GM20431 (cell line): ENCODE measurements around the gene PTPN1.
"Not testable (repeated sequence)": the region's sequence is repeated elsewhere in the genome, so short reads cannot be mapped to it uniquely, and the experiment has no call there.

Experiments used
- in situ Hi-C: fragments of 300-500 bp; cut with MseI, MboI; formaldehyde crosslinking; loops from one replicate; pipeline ENCODE4 v1.15.0; 2020; ENCODE audit warnings: low sequenced_read_pairs; ENCODE audit not compliant: unreplicated experiment

The PTPN1 gene

DNA sequence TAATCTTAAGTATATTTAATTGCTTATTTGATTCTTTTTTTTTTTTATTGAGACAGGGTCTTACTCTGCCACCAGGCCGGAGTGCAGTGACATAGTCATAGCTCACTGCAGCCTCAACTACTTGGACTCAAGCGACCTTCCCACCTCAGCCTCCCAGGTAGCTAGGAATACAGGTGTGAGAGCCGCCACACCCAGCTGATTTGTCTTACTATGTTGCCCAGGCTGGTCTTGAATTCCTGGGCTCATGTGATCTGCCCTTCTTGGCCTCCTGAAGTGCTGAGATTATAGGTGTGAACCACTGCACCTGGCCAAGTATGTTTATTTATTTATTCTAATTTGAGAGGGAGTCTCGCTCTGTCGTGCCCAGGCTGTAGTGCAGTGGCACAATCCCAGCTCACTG, 38.2 kb downstream of the PTPN1 start:
- in situ Hi-C loops, result no loop called here

GRCh38 chr20:50550531-50550930, 40.3 kb downstream of the PTPN1 start:
- in situ Hi-C loops, result no loop called here

- in situ Hi-C loops, result no loop called here
Measured at GRCh38 chr20:50551288-50551687, 41.1 kb downstream of the PTPN1 start.

DNA sequence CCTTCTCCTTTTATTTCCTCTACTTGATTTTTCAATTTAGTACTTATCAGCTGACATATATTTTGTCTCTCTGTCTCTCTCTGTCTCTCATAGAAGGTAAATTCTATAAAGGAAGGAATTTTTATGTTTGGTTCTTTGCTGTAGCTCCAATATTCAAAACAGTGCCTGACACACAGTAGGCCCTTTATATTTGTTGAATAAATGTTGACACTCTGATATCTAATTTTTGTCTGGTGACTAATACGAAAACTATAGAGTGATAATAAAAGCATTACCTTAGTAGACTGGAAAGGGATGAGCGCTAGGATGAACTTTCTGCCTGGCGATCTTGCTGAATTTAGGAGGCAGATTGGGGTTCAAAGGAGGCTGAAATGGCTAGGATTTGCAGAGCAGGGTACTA, 42.8 kb downstream of the PTPN1 start:
- in situ Hi-C loops, result no loop called here

DNA sequence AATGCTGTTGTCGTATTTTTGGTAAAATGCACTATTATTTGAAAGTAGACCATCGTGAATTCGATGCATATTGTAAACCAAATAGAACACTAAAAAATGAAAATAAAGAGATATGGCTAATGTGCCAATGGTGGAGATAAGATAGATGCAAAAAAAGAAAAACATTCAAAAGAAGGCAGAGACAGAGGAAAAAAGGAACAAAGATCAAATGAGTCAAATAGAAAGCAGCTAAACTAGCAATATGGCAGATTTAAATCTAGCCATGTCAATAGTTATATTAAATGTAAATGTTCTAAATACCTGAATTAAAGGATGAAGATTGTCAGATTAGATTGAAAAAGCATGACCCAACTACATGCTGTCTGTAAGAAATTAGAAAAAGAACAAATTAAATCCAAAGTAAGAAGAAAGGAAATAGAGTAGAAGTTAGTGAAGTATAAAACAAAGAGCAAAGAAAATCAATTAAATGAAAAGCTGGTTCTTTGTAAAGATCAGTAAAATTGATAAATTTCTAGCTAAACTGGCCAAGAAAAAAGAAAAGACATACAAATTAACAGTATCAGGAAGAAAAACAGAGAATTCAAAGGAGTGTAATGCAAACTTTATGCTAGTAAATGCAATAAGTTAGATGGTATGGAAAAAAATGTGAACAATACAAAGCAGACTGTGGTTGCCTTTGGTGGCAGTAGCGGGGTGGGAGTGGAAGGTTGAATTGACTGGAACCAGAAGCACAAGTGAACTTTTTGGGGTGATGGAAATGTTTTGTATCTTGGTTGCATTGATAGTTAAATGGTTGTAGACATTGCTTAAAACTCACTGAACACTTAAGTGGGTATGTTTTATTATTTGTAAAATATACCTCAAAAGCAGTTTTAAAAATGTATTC, 44.8 kb downstream of the PTPN1 start:
- in situ Hi-C loops, result no loop called here

DNA sequence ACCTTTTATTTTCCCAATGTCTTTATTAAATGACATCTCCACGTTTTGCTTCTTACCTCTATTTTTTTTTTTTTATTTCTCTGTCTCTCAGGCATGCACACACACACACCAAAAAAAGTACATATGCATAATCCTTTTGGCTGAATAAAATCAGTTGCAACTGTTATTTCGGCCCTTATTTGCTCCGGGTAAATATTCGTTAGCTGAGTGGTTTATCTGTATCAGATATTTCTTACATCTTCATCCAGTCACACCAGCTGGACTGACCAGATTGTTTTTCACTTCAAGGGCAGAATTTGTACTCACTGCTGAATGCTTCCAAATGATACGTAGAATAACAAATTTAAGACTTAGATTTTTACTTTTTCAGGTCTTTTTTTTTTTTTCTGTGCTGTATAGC, 45.5 kb downstream of the PTPN1 start:
- in situ Hi-C loops, result no loop called here

GRCh38 chr20:50557549-50558134, 47.5 kb downstream of the PTPN1 start:
- in situ Hi-C loops, result no loop called here

DNA sequence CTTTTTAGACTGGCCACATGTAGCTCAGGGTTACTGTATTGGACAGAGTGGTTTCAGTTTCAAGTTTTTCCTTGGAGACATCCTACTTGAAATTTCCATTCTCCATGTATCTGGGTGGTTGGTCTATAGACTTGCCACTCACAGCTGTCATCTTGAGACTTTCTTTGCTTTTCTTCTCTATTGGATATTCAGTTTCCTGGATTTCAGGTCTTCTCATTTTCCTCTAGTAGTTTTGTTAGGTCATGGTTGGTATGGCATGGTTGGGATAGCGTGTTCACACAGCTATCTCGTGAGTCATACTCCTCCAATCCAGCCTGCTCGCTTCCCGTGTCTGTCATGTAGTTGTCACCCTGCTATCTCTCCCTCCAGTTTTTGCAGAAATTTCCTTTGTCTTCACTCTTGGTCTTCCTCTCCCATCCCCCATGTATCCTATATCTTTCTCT, 48.3 kb downstream of the PTPN1 start:
- in situ Hi-C loops, result no loop called here

DNA sequence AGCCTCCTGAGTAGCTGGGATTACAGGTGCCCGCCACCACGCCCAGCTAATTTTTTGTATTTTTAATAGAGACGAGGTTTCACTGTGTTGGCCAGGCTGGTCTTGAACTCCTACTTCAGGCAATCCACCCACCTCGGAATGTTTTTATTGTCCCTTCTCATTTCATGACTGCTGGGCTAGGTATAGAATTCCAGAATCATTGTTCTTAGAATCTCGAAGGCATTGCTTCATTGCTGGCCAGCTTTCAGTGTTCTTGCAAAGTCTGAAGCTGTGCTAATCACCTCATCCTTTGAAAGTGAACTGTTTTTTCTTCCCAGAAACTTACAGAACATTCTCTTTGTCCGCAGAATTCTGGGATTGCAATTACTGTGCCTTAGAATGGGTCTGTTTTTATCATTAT, 49.0 kb downstream of the PTPN1 start:
- in situ Hi-C loops, result no loop called here

GRCh38 chr20:50559856-50560638, 49.9 kb downstream of the PTPN1 start:
- in situ Hi-C loops, result no loop called here

GRCh38 chr20:50560867-50561266, 50.7 kb downstream of the PTPN1 start:
- in situ Hi-C loops, result no loop called here

DNA sequence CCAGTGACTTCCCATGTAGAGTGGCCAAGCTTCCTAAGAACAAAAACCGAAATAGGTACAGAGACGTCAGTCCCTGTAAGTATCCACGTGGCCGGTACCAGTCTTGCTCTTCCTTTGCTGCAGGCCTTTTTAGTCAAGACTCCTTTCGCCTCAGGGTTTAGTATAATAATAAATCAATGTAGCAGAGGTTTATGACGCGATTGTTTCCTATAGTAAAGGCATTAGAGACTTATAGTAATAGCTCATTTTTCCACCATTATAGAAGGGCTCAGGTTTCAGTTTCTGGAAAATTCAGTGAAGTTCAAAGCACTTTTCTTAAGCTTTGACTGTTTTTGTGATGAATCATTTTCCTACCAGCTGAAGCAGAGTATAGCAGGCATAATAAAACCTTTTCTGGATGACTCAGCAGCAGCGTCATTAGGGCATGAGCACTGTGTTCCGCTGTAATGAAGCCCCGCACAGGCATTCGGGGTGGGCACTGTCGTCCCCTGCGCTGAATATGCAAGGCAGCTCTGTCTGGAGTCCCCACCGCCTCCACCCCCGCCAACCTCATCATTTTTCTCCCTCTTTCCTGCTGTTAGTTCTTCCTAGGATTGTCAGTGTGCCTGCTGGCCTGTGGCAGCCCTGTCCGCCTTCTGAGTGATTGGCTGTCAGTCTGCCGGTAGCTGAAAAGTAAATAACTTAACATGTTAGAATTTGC, 51.3 kb downstream of the PTPN1 start:
- in situ Hi-C loops, result no loop called here

DNA sequence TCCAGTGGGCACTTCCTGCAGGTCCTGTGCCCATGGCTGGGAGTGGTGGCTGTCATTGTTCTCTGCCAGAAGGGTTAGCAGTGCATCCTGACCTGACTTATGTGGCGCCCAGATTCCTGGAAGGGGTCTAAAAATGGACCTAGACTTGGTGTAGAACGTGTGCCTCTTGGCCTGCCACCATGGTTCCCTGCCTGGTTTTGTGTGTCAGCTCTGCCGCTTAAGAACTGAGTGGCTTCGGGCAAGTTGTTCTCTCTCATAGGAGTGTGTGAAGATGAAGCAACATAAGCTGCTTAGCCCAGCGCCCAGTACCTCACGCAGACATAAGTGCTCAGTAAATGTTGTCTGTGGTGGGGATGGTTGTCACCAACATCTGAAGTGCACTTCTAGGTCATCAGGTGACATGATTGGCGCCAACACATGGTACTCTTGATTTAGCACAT, 52.1 kb downstream of the PTPN1 start:
- in situ Hi-C loops, result no loop called here

GRCh38 chr20:50563133-50563944, 53.2 kb downstream of the PTPN1 start:
- in situ Hi-C loops, result no loop called here

GRCh38 chr20:50565383-50565782, 55.2 kb downstream of the PTPN1 start:
- in situ Hi-C loops, result no loop called here

DNA sequence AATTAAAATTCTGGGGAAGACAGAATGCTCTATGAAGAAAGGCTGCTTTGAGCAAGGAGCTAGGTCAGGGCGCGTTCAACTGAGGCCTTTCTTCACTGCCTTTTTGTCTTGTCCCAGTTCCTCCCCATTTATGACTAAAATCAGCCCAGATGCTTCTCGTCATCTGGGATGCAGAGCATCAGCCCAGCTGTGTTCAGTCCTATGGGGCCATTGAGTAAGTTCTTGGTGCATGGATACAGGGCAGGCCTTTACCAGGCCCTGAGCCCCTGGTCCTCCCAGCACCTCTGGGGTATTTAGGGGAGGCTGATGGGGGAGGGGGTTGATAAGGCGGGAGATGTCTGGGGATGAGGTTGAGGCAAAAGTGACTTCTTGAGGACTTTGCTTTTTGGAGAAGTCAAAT, 55.7 kb downstream of the PTPN1 start:
- in situ Hi-C loops, result no loop called here

GRCh38 chr20:50567860-50568548, 57.8 kb downstream of the PTPN1 start:
- in situ Hi-C loops, result no loop called here

- in situ Hi-C loops, result no loop called here
Measured at GRCh38 chr20:50568549-50568942, 58.4 kb downstream of the PTPN1 start.

DNA sequence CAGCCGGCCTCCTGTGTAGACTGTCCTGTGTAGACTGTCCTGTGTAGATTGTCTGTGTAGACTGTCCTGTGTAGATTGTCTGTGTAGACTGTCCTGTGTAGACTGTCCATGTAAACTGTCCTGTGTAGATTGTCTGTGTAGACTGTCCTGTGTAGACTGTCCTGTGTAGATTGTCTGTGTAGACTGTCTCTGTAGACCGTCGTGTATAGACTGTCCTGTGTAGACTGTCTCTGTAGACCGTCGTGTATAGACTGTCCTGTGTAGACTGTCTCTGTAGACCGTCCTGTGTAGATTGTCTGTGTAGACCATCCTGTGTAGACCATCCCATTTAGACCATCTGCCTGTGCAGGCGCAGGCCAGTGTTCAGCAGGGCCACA, 59.3 kb downstream of the PTPN1 start:
- in situ Hi-C loops, result not testable (repeated sequence)
